Measurements from ENCODE around the gene EFHD2. TPM values are rescaled to one million over a fixed set of nuclear protein-coding genes. Genes with fewer than 3 reads are reported as not detected.

The EFHD2 gene
- total RNA-seq, 1 experiment from 2014 or later = 129 TPM

DNA sequence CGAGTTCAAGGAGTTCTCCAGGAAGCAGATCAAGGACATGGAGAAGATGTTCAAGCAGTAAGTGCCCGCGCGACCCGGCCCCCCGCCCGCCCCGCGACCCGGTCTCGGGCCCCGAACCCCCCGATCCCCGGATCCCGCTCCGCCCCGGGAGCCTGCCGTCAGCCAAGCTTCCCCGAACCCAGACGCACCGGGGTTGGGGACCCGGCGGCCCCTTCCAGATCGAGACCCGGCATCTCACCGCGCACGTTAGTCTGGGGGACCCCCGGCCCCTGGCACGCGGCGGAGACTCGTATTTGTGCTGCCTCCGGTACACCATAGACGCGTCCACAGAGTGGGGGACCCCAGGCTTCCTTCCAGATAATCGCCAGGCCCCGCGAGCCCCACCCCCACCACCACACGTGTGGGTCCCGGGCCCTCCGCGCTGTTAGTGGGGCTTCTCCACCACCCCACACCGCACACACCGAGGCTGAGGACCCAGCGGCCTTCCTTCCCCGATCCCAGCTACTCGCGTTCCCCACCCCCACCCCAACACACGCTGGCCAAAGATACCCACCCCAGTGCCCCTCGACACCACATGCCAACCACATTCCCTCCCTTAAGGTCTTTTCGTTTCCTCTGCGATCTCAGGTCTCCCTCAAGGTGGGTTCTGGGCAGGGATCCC, 665 bp downstream of the EFHD2 start:
- no peaks in the 10 kb centered on the region for H3K9me2 ChIP-seq (ENCODE audit: insufficient read depth)
- BruUV-seq (replicated peaks) = no TSS peak
- peaks cover 10% of the 10 kb centered on the region for H4K20me1 ChIP-seq (ENCODE audit: insufficient read depth)
- peak overlapping the region; percentile 34; the same call in 1 of the 2 replicates for H3K27ac ChIP-seq
- H2AFZ ChIP-seq = no peak overlapping the region
- ChIA-PET POLR2A (ENCODE audit: unreplicated experiment) (interaction anchor here (0.5 to 0.7 kb wide), 2 partner anchors 60 to 87 kb away, joined by 4 read pairs; no protein-coding TSS in a partner anchor), CTCF (interaction anchor here (0.6 kb wide), 1 partner anchor 125 kb away, joined by 3 read pairs; no protein-coding TSS in a partner anchor)
- H3K79me2 ChIP-seq (ENCODE audit: low read depth) = peaks cover 54% of the 10 kb centered on the region
- peak overlapping the region; percentile 94 for H3K4me2 ChIP-seq
- H3K4me1 ChIP-seq (replicated peaks; ENCODE audit: insufficient read depth) = peaks cover 22% of the 10 kb centered on the region
- no peaks in the 10 kb centered on the region for H3K27me3 ChIP-seq (ENCODE audit: insufficient read depth, low read depth)
- 0 out of 2 replicates have a peak, but pooled peaks cover 2% of the 10 kb centered on the region for H3K36me3 ChIP-seq (ENCODE audit: low read depth)
- TF ChIP-seq EZH2 (IDR thresholded peaks at IDR 0.05; ENCODE audit: low read depth) = no peak
- TF ChIP-seq, protein P1, sequence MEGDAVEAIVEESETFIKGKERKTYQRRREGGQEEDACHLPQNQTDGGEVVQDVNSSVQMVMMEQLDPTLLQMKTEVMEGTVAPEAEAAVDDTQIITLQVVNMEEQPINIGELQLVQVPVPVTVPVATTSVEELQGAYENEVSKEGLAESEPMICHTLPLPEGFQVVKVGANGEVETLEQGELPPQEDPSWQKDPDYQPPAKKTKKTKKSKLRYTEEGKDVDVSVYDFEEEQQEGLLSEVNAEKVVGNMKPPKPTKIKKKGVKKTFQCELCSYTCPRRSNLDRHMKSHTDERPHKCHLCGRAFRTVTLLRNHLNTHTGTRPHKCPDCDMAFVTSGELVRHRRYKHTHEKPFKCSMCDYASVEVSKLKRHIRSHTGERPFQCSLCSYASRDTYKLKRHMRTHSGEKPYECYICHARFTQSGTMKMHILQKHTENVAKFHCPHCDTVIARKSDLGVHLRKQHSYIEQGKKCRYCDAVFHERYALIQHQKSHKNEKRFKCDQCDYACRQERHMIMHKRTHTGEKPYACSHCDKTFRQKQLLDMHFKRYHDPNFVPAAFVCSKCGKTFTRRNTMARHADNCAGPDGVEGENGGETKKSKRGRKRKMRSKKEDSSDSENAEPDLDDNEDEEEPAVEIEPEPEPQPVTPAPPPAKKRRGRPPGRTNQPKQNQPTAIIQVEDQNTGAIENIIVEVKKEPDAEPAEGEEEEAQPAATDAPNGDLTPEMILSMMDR (conservative IDR thresholded peaks at IDR 0.05) = no peak
- H3F3A ChIP-seq (ENCODE audit: insufficient read depth, low read depth) = peaks cover 18% of the 10 kb centered on the region
- H3K9me3 ChIP-seq (ENCODE audit: insufficient read depth, low read depth) = no peaks in the 10 kb centered on the region
- no peak for DNase-seq
- intact Hi-C loops (cut with micrococcal nuclease; ENCODE audit: unreplicated experiment) = no loop called here
- peak overlapping the region; percentile 75 for H3K4me3 ChIP-seq

DNA sequence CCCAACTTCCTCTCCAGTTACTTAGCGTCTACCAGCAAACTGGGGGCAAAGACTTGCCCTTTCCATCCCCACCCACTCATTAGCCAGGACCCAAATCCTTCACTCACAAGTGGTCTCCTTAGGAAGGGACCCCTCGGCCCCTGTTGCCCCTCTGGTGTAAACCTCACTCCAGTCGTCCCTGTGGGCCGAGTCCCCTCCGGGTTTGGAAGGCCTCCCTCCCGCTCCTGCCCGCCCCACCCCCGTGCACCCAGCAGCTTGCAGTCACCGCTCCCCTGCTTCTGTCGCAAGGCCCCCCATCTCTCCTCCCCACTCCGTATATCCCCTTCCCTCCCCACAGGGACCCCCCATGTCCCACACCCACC, 1.2 kb downstream of the EFHD2 start:
- H3K79me2 ChIP-seq (ENCODE audit: low read depth) = peaks cover 58% of the 10 kb centered on the region
- no peaks in the 10 kb centered on the region for H3K9me3 ChIP-seq (ENCODE audit: insufficient read depth, low read depth)
- H3K9me2 ChIP-seq (ENCODE audit: insufficient read depth) = no peaks in the 10 kb centered on the region
- H3K36me3 ChIP-seq (ENCODE audit: low read depth) = 0 out of 2 replicates have a peak, but pooled peaks cover 6% of the 10 kb centered on the region
- no peaks in the 10 kb centered on the region for H3K27me3 ChIP-seq (ENCODE audit: insufficient read depth, low read depth)
- no TSS peak for BruUV-seq (replicated peaks)
- intact Hi-C loops (cut with micrococcal nuclease; ENCODE audit: unreplicated experiment) = no loop called here
- no peak overlapping the region for H2AFZ ChIP-seq
- ChIA-PET POLR2A (ENCODE audit: unreplicated experiment) (no interaction called here), CTCF (no interaction called here)
- DNase-seq = no peak
- H4K20me1 ChIP-seq (ENCODE audit: insufficient read depth) = peaks cover 10% of the 10 kb centered on the region
- peak overlapping the region; percentile 57; the same call in 1 of the 2 replicates for H3K27ac ChIP-seq
- H3K4me3 ChIP-seq = peak overlapping the region; percentile 75
- peaks cover 23% of the 10 kb centered on the region for H3F3A ChIP-seq (ENCODE audit: insufficient read depth, low read depth)
- TF ChIP-seq, protein P1 (conservative IDR thresholded peaks at IDR 0.05) = no peak
- TF ChIP-seq EZH2 (IDR thresholded peaks at IDR 0.05; ENCODE audit: low read depth) = no peak
- peaks cover 27% of the 10 kb centered on the region for H3K4me1 ChIP-seq (replicated peaks; ENCODE audit: insufficient read depth)
- peak overlapping the region; percentile 94 for H3K4me2 ChIP-seq

DNA sequence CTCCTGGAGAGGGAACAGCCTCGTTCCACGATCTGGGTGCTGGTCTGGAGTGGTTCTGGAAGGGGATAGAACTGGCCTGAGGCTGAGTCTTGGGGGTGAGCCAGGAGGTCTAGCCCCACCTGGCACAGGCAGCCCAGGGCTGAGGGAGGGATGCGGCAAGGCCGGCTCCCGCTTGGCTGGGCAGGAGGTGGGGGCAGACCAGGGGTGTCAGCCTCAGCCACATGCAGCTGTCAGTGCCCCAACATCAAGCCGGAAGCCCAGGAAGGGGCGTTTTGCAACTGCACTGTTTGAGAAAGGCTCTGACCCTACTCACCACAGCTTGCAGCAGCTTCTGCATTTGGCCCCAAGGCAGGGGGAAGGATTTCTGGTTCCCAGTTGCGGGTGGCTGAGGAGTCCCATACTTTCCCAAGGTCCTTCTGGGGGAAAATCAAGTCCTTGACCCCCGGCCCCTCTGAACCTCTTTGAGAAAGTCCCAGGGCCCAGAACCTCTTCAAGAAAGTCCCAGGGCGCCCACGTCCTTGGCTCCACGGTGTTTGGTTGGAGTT, 2.0 kb downstream of the EFHD2 start:
- peaks cover 62% of the 10 kb centered on the region for H3K79me2 ChIP-seq (ENCODE audit: low read depth)
- no peaks in the 10 kb centered on the region for H3K9me2 ChIP-seq (ENCODE audit: insufficient read depth)
- H2AFZ ChIP-seq = no peak overlapping the region
- peaks cover 31% of the 10 kb centered on the region for H3F3A ChIP-seq (ENCODE audit: insufficient read depth, low read depth)
- peak overlapping the region; percentile 57 for H3K27ac ChIP-seq
- peak overlapping the region; percentile 94 for H3K4me2 ChIP-seq
- H3K9me3 ChIP-seq (ENCODE audit: insufficient read depth, low read depth) = no peaks in the 10 kb centered on the region
- POLR2A ChIA-PET (ENCODE audit: unreplicated experiment) = interaction anchor here (0.6 kb wide), 1 partner anchor 211 kb away, joined by 5 read pairs; no protein-coding TSS in a partner anchor
- TSS peak; percentile 17 for BruUV-seq (replicated peaks)
- H3K36me3 ChIP-seq (ENCODE audit: low read depth) = 0 out of 2 replicates have a peak, but pooled peaks cover 6% of the 10 kb centered on the region
- H4K20me1 ChIP-seq (ENCODE audit: insufficient read depth) = peaks cover 10% of the 10 kb centered on the region
- CTCF ChIA-PET = interaction anchor here (0.5 to 1.0 kb wide), 4 partner anchors 14 to 383 kb away, joined by 3 to 9 read pairs (median 4); no protein-coding TSS in a partner anchor
- no peaks in the 10 kb centered on the region for H3K27me3 ChIP-seq (ENCODE audit: insufficient read depth, low read depth)
- TF ChIP-seq EZH2 (IDR thresholded peaks at IDR 0.05; ENCODE audit: low read depth) = no peak
- TF ChIP-seq, protein P1 (conservative IDR thresholded peaks at IDR 0.05) = no peak
- peaks cover 35% of the 10 kb centered on the region for H3K4me1 ChIP-seq (replicated peaks; ENCODE audit: insufficient read depth)
- DNase-seq = peak; percentile 46 to 66
- H3K4me3 ChIP-seq = peak overlapping the region; percentile 75
- intact Hi-C loops (cut with micrococcal nuclease; ENCODE audit: unreplicated experiment) = loop anchor here (1.0 kb wide), 1 partner anchor 88 kb away; no protein-coding TSS in a partner anchor

All from PC-9 (cell line).